HG02623 (cell line): ENCODE data around the gene SLC6A7.

Experiments
- ATAC-seq: cut with Tn5 transposase; IDR thresholded peaks from one replicate; pipeline ENCODE4 v1.9.1; 2021; ENCODE audit warnings: moderate library complexity; ENCODE audit not compliant: unreplicated experiment

SLC6A7 gene

GRCh38 chr5:150254774-150255173 is 64.9 kb downstream of the SLC6A7 start:
- no peak for ATAC-seq

GRCh38 chr5:150255659-150256409 is 66.0 kb downstream of the SLC6A7 start:
- no peak for ATAC-seq

GRCh38 chr5:150256410-150257064 is 66.7 kb downstream of the SLC6A7 start:
- ATAC-seq, result no peak

- ATAC-seq, result no peak
Measured at GRCh38 chr5:150257424-150257823, 67.6 kb downstream of the SLC6A7 start.

- ATAC-seq, result no peak
Measured at GRCh38 chr5:150258130-150258529, 68.3 kb downstream of the SLC6A7 start.
